ENCODE data around the gene TEX14.

Gene TEX14

DNA sequence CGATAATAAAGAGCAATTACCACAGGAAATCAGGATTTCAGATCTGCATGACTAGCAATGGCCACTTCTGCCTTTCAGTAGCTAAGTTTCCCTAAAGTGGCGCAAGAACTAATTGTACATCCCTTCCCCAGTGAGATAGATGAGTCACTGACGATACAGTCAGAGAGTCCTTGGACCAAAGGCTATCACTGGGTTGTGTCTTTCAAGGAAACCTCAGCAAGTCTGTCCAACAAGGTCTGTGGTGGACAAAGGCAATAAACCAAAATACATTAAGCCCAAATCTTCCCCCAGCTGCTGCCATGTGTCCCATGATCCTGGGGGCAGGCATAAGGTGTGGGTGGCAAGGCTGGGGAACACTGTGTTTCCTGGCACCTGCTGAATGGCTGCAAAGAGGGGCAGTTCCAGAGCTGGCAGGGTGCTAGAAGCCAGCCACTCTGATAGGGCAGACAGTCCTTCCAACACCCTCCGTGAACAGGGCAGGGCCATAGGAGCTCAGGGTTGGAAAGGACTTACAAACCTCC lies 156.9 kb downstream of the TEX14 start:
- peak overlapping the region in 1 of 2 experiments; percentile 18 for H3K4ac ChIP-seq (ENCODE audit: low read depth in 1 of 2, low read length in 2 of 2)
- WGBS = 60% methylated on average over 4 of the region's 4 CpGs
- no peak overlapping the region for H4K8ac ChIP-seq (ENCODE audit: low read length)
- no peak overlapping the region for H4K91ac ChIP-seq (ENCODE audit: low read length)
- H2BK120ac ChIP-seq (ENCODE audit: low read depth, low read length) = no peak overlapping the region
- H3K9ac ChIP-seq (ENCODE audit: low read length) = no peak overlapping the region
- H3K36me3 ChIP-seq (ENCODE audit: control insufficient read depth in 1 of 2, insufficient read depth in 2 of 2, low read depth in 1 of 2, low read length in 2 of 2) = no peaks in the 10 kb centered on the region
- H2BK5ac ChIP-seq (ENCODE audit: low read depth, low read length, poor library complexity, severe bottlenecking) = no peak overlapping the region
- H3K4me2 ChIP-seq (ENCODE audit: low read length, poor library complexity, severe bottlenecking) = no peak overlapping the region
- H3K14ac ChIP-seq (ENCODE audit: low read length in 2 of 2) = no peak overlapping the region
- no peak overlapping the region for H2BK15ac ChIP-seq (ENCODE audit: low read depth, poor library complexity, severe bottlenecking)
- peaks cover 10% of the 10 kb centered on the region for H3K4me1 ChIP-seq (ENCODE audit: control insufficient read depth, insufficient read depth, low read depth, low read length)
- H3K18ac ChIP-seq (ENCODE audit: low read depth in 1 of 2, low read length in 2 of 2) = peak overlapping the region in 1 of 2 experiments; percentile 11
- peaks cover 70 to 83% of the 10 kb centered on the region in 2 experiments for H3K27me3 ChIP-seq (ENCODE audit: control insufficient read depth in 1 of 2, insufficient read depth in 1 of 2, low read length in 2 of 2)
- H3K9me3 ChIP-seq (ENCODE audit: control insufficient read depth, low read length) = no peaks in the 10 kb centered on the region
- H2BK12ac ChIP-seq (ENCODE audit: low read length in 2 of 2) = peak overlapping the region in 1 of 2 experiments; percentile 2
- no peak overlapping the region for H3K23ac ChIP-seq (ENCODE audit: low read length in 2 of 2)
- no peak overlapping the region for H2AFZ ChIP-seq (ENCODE audit: low read depth, low read length)
- DNase-seq = peak; percentile 86
- H2AK5ac ChIP-seq (ENCODE audit: low read length, severe bottlenecking) = no peak overlapping the region
- no peak overlapping the region for H3K27ac ChIP-seq (ENCODE audit: low read length, poor library complexity, severe bottlenecking)
- no peaks in the 10 kb centered on the region for H3K79me1 ChIP-seq (replicated peaks; ENCODE audit: low read length, poor library complexity, severe bottlenecking)
- H3K4me3 ChIP-seq (ENCODE audit: insufficient read depth in 1 of 2, low read depth in 1 of 2, low read length in 2 of 2) = no peak overlapping the region

- H2BK120ac ChIP-seq (ENCODE audit: low read depth, low read length) = no peak overlapping the region
Observed at GRCh38 chr17:58534331-58534730, 157.5 kb downstream of the TEX14 start.

DNA sequence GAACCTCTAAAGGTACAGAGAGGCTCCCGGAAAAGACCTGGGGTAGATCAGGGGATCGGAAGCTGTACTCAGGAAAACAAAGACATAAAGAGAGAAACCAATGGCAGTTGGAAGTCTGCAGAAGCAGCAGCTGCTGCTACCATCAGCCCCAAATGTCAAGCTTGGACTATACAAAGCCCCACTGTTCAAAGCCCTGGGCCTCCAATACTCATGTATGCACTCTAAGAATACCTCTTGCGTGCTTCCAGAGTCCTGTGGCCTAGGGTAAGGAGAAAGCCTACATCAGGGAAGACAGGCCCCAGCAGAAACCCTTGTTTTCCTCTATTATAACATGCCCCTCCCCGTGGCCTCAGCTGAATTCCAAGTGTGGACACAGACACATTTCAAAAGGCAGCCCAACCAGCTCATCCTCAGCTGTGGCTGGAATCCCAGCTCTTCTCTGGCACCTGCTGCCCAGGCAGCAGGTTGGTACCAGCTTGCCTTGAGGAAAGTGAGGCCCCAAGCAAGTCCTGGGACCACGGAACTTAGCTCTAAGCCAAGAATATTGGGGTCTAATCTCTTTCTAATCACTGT lies 158.1 kb downstream of the TEX14 start:
- Histone ChIP-seq H3K23ac (ENCODE audit: low read length in 2 of 2) (no peak overlapping the region), H3K27me3 (ENCODE audit: control insufficient read depth in 1 of 2, insufficient read depth in 1 of 2, low read length in 2 of 2) (peaks cover 70 to 83% of the 10 kb centered on the region in 2 experiments), H3K4me1 (ENCODE audit: control insufficient read depth, insufficient read depth, low read depth, low read length) (peaks cover 10% of the 10 kb centered on the region), H3K79me1 (replicated peaks; ENCODE audit: low read length, poor library complexity, severe bottlenecking) (no peaks in the 10 kb centered on the region), H2AK5ac (ENCODE audit: low read length, severe bottlenecking) (no peak overlapping the region), H3K9me3 (ENCODE audit: control insufficient read depth, low read length) (no peaks in the 10 kb centered on the region), H3K4me2 (ENCODE audit: low read length, poor library complexity, severe bottlenecking) (no peak overlapping the region), H2BK12ac (ENCODE audit: low read length in 2 of 2) (no peak overlapping the region), H2BK15ac (ENCODE audit: low read depth, poor library complexity, severe bottlenecking) (no peak overlapping the region), H3K9ac (ENCODE audit: low read length) (no peak overlapping the region), H3K14ac (ENCODE audit: low read length in 2 of 2) (no peak overlapping the region), H2BK120ac (ENCODE audit: low read depth, low read length) (no peak overlapping the region), H2BK5ac (ENCODE audit: low read depth, low read length, poor library complexity, severe bottlenecking) (no peak overlapping the region), H3K4ac (ENCODE audit: low read depth in 1 of 2, low read length in 2 of 2) (no peak overlapping the region), H3K27ac (ENCODE audit: low read length, poor library complexity, severe bottlenecking) (no peak overlapping the region), H4K91ac (ENCODE audit: low read length) (no peak overlapping the region), H4K8ac (ENCODE audit: low read length) (no peak overlapping the region), H3K4me3 (ENCODE audit: insufficient read depth in 1 of 2, low read depth in 1 of 2, low read length in 2 of 2) (no peak overlapping the region), H3K18ac (ENCODE audit: low read depth in 1 of 2, low read length in 2 of 2) (no peak overlapping the region), H2AFZ (ENCODE audit: low read depth, low read length) (no peak overlapping the region), H3K36me3 (ENCODE audit: control insufficient read depth in 1 of 2, insufficient read depth in 2 of 2, low read depth in 1 of 2, low read length in 2 of 2) (no peaks in the 10 kb centered on the region)
- no peak for DNase-seq
- 94% methylated on average over 5 of the region's 5 CpGs for WGBS

More at GRCh38 chr17:58534331-58534730, 157.5 kb downstream of the TEX14 start:
- peak overlapping the region in 1 of 2 experiments; percentile 44 for H3K14ac ChIP-seq (ENCODE audit: low read length in 2 of 2)
- H3K36me3 ChIP-seq (ENCODE audit: control insufficient read depth in 1 of 2, insufficient read depth in 2 of 2, low read depth in 1 of 2, low read length in 2 of 2) = no peaks in the 10 kb centered on the region
- H2BK5ac ChIP-seq (ENCODE audit: low read depth, low read length, poor library complexity, severe bottlenecking) = no peak overlapping the region
- peak overlapping the region in 1 of 2 experiments; percentile 21 for H2BK12ac ChIP-seq (ENCODE audit: low read length in 2 of 2)
- no peak overlapping the region for H4K91ac ChIP-seq (ENCODE audit: low read length)
- H3K27me3 ChIP-seq (ENCODE audit: control insufficient read depth in 1 of 2, insufficient read depth in 1 of 2, low read length in 2 of 2) = peaks cover 70 to 83% of the 10 kb centered on the region in 2 experiments
- H2AK5ac ChIP-seq (ENCODE audit: low read length, severe bottlenecking) = no peak overlapping the region
- no peaks in the 10 kb centered on the region for H3K9me3 ChIP-seq (ENCODE audit: control insufficient read depth, low read length)
- H2AFZ ChIP-seq (ENCODE audit: low read depth, low read length) = no peak overlapping the region
- H4K8ac ChIP-seq (ENCODE audit: low read length) = no peak overlapping the region
- no peak overlapping the region for H3K23ac ChIP-seq (ENCODE audit: low read length in 2 of 2)
- H3K4me2 ChIP-seq (ENCODE audit: low read length, poor library complexity, severe bottlenecking) = no peak overlapping the region
- H3K18ac ChIP-seq (ENCODE audit: low read depth in 1 of 2, low read length in 2 of 2) = peak overlapping the region in 1 of 2 experiments; percentile 63
- WGBS = 78% methylated on average over 3 of the region's 3 CpGs
- H3K4me1 ChIP-seq (ENCODE audit: control insufficient read depth, insufficient read depth, low read depth, low read length) = peaks cover 10% of the 10 kb centered on the region
- H3K9ac ChIP-seq (ENCODE audit: low read length) = no peak overlapping the region
- DNase-seq = no peak
- H3K27ac ChIP-seq (ENCODE audit: low read length, poor library complexity, severe bottlenecking) = no peak overlapping the region
- H2BK15ac ChIP-seq (ENCODE audit: low read depth, poor library complexity, severe bottlenecking) = no peak overlapping the region
- H3K79me1 ChIP-seq (replicated peaks; ENCODE audit: low read length, poor library complexity, severe bottlenecking) = no peaks in the 10 kb centered on the region
- H3K4ac ChIP-seq (ENCODE audit: low read depth in 1 of 2, low read length in 2 of 2) = no peak overlapping the region
- no peak overlapping the region for H3K4me3 ChIP-seq (ENCODE audit: insufficient read depth in 1 of 2, low read depth in 1 of 2, low read length in 2 of 2)

DNA sequence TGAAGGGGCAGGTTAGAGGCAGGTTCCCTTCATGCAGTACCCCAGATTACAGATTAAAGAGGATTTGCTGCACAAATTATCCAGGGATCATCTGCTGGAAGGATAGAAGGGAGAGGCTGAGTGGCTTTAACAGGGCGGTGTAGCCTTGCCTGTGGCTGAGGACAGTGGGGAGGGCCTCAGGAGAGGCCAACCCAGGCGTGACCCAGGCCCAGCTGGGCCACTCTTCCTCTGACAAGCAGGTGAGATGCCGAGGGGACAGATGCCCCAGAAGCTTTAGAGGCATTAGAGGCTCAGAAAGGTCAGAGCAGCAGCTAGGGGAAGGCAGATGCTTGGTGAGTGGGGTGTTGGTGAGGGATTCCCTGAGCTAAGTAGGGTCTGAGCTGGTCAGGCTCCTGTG lies 159.3 kb downstream of the TEX14 start:
- H2BK12ac ChIP-seq (ENCODE audit: low read length in 2 of 2) = no peak overlapping the region
- no peak overlapping the region for H2AK5ac ChIP-seq (ENCODE audit: low read length, severe bottlenecking)
- WGBS = 66% methylated on average over 3 of the region's 3 CpGs

More for the DNA sequence above, 159.3 kb downstream of the TEX14 start:
- Histone ChIP-seq H4K8ac (ENCODE audit: low read length) (no peak overlapping the region), H3K4me3 (ENCODE audit: insufficient read depth in 1 of 2, low read depth in 1 of 2, low read length in 2 of 2) (no peak overlapping the region), H4K91ac (ENCODE audit: low read length) (no peak overlapping the region), H3K4me2 (ENCODE audit: low read length, poor library complexity, severe bottlenecking) (peak overlapping the region; percentile 23), H2BK5ac (ENCODE audit: low read depth, low read length, poor library complexity, severe bottlenecking) (no peak overlapping the region), H3K4me1 (ENCODE audit: control insufficient read depth, insufficient read depth, low read depth, low read length) (peaks cover 13% of the 10 kb centered on the region), H2BK120ac (ENCODE audit: low read depth, low read length) (no peak overlapping the region), H3K79me1 (replicated peaks; ENCODE audit: low read length, poor library complexity, severe bottlenecking) (no peaks in the 10 kb centered on the region), H3K36me3 (ENCODE audit: control insufficient read depth in 1 of 2, insufficient read depth in 2 of 2, low read depth in 1 of 2, low read length in 2 of 2) (no peaks in the 10 kb centered on the region), H3K18ac (ENCODE audit: low read depth in 1 of 2, low read length in 2 of 2) (peak overlapping the region in 1 of 2 experiments; percentile 24), H3K14ac (ENCODE audit: low read length in 2 of 2) (no peak overlapping the region), H3K9me3 (ENCODE audit: control insufficient read depth, low read length) (no peaks in the 10 kb centered on the region), H3K27ac (ENCODE audit: low read length, poor library complexity, severe bottlenecking) (no peak overlapping the region), H3K27me3 (ENCODE audit: control insufficient read depth in 1 of 2, insufficient read depth in 1 of 2, low read length in 2 of 2) (peaks cover 62 to 84% of the 10 kb centered on the region in 2 experiments), H3K4ac (ENCODE audit: low read depth in 1 of 2, low read length in 2 of 2) (no peak overlapping the region), H3K9ac (ENCODE audit: low read length) (no peak overlapping the region), H2AFZ (ENCODE audit: low read depth, low read length) (no peak overlapping the region), H2BK15ac (ENCODE audit: low read depth, poor library complexity, severe bottlenecking) (no peak overlapping the region), H3K23ac (ENCODE audit: low read length in 2 of 2) (no peak overlapping the region)
- no peak for DNase-seq
